PC-3 (cell line): ENCODE data around the gene VAPA. TPM values are rescaled to one million over a fixed set of nuclear protein-coding genes. Genes with fewer than 3 reads are reported as not detected.

ENCODE experiments used
- ATAC-seq: fragments of 200-7000 bp; cut with Tn5 transposase; 2 replicates; pipeline ENCODE4 v1.9.1; 2020; ENCODE audit warnings: mild to moderate bottlenecking, moderate library complexity
- BruUV-seq: library from RNA; stranded (reverse); fragments of 400-500 nt; replicated peaks from 2 replicates; lab custom pipeline; 2021; lab: Mats Ljungman, UMichigan
- CTCF ChIA-PET: fragments of 300-600 bp; sonication (Branson Sonifier 250); formaldehyde crosslinking; loops from one replicate; lab custom pipeline; 2022; ENCODE audit warnings: antibody characterized with exemption; lab: Charles Lee
- POLR2A ChIA-PET: fragments of 300-600 bp; sonication (Branson Sonifier 250); formaldehyde crosslinking; loops from one replicate; lab custom pipeline; 2022; ENCODE audit warnings: antibody characterized with exemption; ENCODE audit not compliant: unreplicated experiment; lab: Charles Lee
- DNase-seq: peaks from one replicate; pipeline ENCODE4 v3.0.0-alpha.2; 2015
- H2AFZ ChIP-seq: fragments of 300-600 bp; sonication (generic); 2 replicates; pipeline ENCODE4 v1.6.0; 2016; ENCODE audit warnings: antibody characterized with exemption, low read length
- H3F3A ChIP-seq: fragments of 300-600 bp; sonication (generic); one replicate; pipeline ENCODE4 v1.6.0; 2017; ENCODE audit warnings: antibody characterized with exemption, low read length, control low read depth, mild to moderate bottlenecking; ENCODE audit not compliant: unreplicated experiment
- H3K27ac ChIP-seq: fragments of 300-600 bp; sonication (generic); 2 replicates; pipeline ENCODE4 v1.5.1; 2016; ENCODE audit warnings: mild to moderate bottlenecking, low read length
- H3K27me3 ChIP-seq: fragments of 300-600 bp; sonication (generic); 2 replicates; pipeline ENCODE4 v1.6.1; 2016; ENCODE audit warnings: low read length, mixed read lengths
- H3K36me3 ChIP-seq: fragments of 300-600 bp; sonication (generic); 2 replicates; pipeline ENCODE4 v1.6.1; 2016; ENCODE audit warnings: low read depth, mixed run types, low read length, mixed read lengths
- H3K4me1 ChIP-seq: fragments of 300-600 bp; sonication (generic); 2 replicates; pipeline ENCODE4 v1.5.1; 2016; ENCODE audit warnings: low read length; ENCODE audit not compliant: insufficient read depth
- H3K4me2 ChIP-seq: fragments of 300-600 bp; sonication (generic); 2 replicates; pipeline ENCODE4 v1.6.0; 2016; ENCODE audit warnings: low read length
- H3K4me3 ChIP-seq: fragments of 300-600 bp; sonication (generic); 2 replicates; pipeline ENCODE4 v1.5.1; 2016; ENCODE audit warnings: mild to moderate bottlenecking, low read length, mixed read lengths
- H3K79me2 ChIP-seq: fragments of 300-600 bp; sonication (generic); 2 replicates; pipeline ENCODE4 v1.6.1; 2017; ENCODE audit warnings: low read length, mixed read lengths
- H3K9ac ChIP-seq: fragments of 300-600 bp; sonication (generic); 2 replicates; pipeline ENCODE4 v1.6.0; 2016; ENCODE audit warnings: mild to moderate bottlenecking, low read length
- H3K9me2 ChIP-seq: fragments of 300-600 bp; sonication (generic); replicated peaks from 2 replicates; pipeline ENCODE4 v1.6.1; 2016; ENCODE audit warnings: mixed run types, low read length, mixed read lengths
- H3K9me3 ChIP-seq: fragments of 300-600 bp; sonication (generic); 2 replicates; pipeline ENCODE4 v1.6.1; 2016; ENCODE audit warnings: low read length, mixed read lengths
- H4K20me1 ChIP-seq: fragments of 300-600 bp; sonication (generic); 2 replicates; pipeline ENCODE4 v1.6.1; 2016; ENCODE audit warnings: low read length, mixed read lengths
- CTCF ChIP-seq: fragments of 300-600 bp; sonication (generic); conservative IDR thresholded peaks from 2 replicates; pipeline ENCODE4 v1.5.1; 2017; ENCODE audit warnings: antibody characterized with exemption, low read depth, mild to moderate bottlenecking, low read length
- EZH2 ChIP-seq: fragments of 300-600 bp; sonication (generic); IDR thresholded peaks from one replicate; pipeline ENCODE4 v1.6.1; 2017; ENCODE audit warnings: antibody characterized with exemption, mild to moderate bottlenecking, low read length; ENCODE audit not compliant: unreplicated experiment
- EZH2phosphoT487 ChIP-seq: fragments of 300-600 bp; sonication (generic); IDR thresholded peaks from 2 replicates; pipeline ENCODE4 v1.6.1; 2018; ENCODE audit warnings: mild to moderate bottlenecking, antibody characterized with exemption, low read length, borderline replicate concordance
- intact Hi-C: fragments of 100-400 bp; cut with micrococcal nuclease; formaldehyde crosslinking; loops from 2 replicates; pipeline ENCODE4 v1.9.0; 2023
- total RNA-seq: library from RNA; depleted of rRNA; stranded (reverse); fragments of >200 nt; gene quantifications from 2 replicates; pipeline ENCODE4 v1.2.3, GENCODE V29; 2014; rRNA removed

Gene VAPA
- total RNA-seq, 1 experiment from 2014 or later = 281 TPM

GRCh38 chr18:10006311-10006893, 92.6 kb downstream of the VAPA start:
- TF ChIP-seq EZH2phosphoT487 = no peak
- peak; percentile 42; the same call in 1 of the 2 replicates for TF ChIP-seq CTCF
- H2AFZ ChIP-seq = no peak overlapping the region
- no peak overlapping the region for H3K4me3 ChIP-seq
- H3K9ac ChIP-seq = no peak overlapping the region
- no peaks in the 10 kb centered on the region for H3K9me3 ChIP-seq
- no peaks in the 10 kb centered on the region for H3F3A ChIP-seq
- H3K79me2 ChIP-seq = no peaks in the 10 kb centered on the region
- no TSS peak for BruUV-seq
- DNase-seq (peak; percentile 27), ATAC-seq (peak; percentile 51)
- H3K4me1 ChIP-seq = no peaks in the 10 kb centered on the region
- H4K20me1 ChIP-seq = no peaks in the 10 kb centered on the region
- ChIA-PET POLR2A (no interaction called here), CTCF (interaction anchor here (0.6 to 1.0 kb wide), 2 partner anchors 33 to 514 kb away, joined by 4 to 6 read pairs; no protein-coding TSS in a partner anchor)
- peaks cover 44% of the 10 kb centered on the region for H3K27me3 ChIP-seq
- no peaks in the 10 kb centered on the region for H3K36me3 ChIP-seq
- H3K27ac ChIP-seq = no peak overlapping the region
- no peaks in the 10 kb centered on the region for H3K9me2 ChIP-seq
- no peak overlapping the region for H3K4me2 ChIP-seq
- intact Hi-C loops = loop anchor here (1.0 kb wide), 1 partner anchor 514 kb away; no protein-coding TSS in a partner anchor

GRCh38 chr18:10008006-10008647, 94.3 kb downstream of the VAPA start:
- H4K20me1 ChIP-seq = no peaks in the 10 kb centered on the region
- no peak overlapping the region for H3K4me3 ChIP-seq
- DNase-seq = no peak
- H3K79me2 ChIP-seq = no peaks in the 10 kb centered on the region
- no peaks in the 10 kb centered on the region for H3K9me2 ChIP-seq
- TF ChIP-seq EZH2 (no peak), EZH2phosphoT487 (no peak), CTCF (no peak)
- no peak for ATAC-seq
- BruUV-seq = no TSS peak
- H2AFZ ChIP-seq = no peak overlapping the region
- no peak overlapping the region for H3K27ac ChIP-seq
- H3K9ac ChIP-seq = no peak overlapping the region
- H3K36me3 ChIP-seq = no peaks in the 10 kb centered on the region
- H3K4me1 ChIP-seq = no peaks in the 10 kb centered on the region
- ChIA-PET CTCF (no interaction called here), POLR2A (no interaction called here)
- no peaks in the 10 kb centered on the region for H3K9me3 ChIP-seq
- intact Hi-C loops = no loop called here
- peaks cover 42% of the 10 kb centered on the region for H3K27me3 ChIP-seq
- H3F3A ChIP-seq = no peaks in the 10 kb centered on the region
- no peak overlapping the region for H3K4me2 ChIP-seq

Other genes with a start within 250 kb of the VAPA start
- 1.7 and 3.8 TPM in 2 replicates for gene RAB31, start 205.7 kb upstream of the VAPA start, total RNA-seq
- 0.87 TPM in 1 of 2 replicates, not detected in the other for gene TXNDC2, start 28.0 kb upstream of the VAPA start, total RNA-seq